ENCODE results near the gene MAN2A1.

DNA sequence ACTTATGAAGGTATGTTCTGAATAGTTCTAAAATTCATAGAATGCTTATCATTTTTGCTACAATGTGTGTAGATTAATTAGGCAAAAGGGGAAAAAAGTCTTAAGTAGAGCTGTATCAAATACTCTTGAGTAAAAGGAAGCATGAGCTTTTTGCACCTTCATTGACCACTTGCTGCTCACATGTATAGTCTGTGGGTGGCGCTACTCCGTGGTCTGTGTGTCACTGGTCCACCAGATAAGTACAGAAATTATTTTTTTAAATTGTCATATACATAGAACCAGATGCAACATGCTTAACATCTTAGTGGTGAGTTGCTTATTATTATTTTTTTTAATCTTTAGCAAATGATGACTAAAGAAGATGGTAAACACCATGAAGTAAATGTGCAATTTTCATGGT is 130.2 kb downstream of the MAN2A1 start:
- TF ChIP-seq, protein P1, sequence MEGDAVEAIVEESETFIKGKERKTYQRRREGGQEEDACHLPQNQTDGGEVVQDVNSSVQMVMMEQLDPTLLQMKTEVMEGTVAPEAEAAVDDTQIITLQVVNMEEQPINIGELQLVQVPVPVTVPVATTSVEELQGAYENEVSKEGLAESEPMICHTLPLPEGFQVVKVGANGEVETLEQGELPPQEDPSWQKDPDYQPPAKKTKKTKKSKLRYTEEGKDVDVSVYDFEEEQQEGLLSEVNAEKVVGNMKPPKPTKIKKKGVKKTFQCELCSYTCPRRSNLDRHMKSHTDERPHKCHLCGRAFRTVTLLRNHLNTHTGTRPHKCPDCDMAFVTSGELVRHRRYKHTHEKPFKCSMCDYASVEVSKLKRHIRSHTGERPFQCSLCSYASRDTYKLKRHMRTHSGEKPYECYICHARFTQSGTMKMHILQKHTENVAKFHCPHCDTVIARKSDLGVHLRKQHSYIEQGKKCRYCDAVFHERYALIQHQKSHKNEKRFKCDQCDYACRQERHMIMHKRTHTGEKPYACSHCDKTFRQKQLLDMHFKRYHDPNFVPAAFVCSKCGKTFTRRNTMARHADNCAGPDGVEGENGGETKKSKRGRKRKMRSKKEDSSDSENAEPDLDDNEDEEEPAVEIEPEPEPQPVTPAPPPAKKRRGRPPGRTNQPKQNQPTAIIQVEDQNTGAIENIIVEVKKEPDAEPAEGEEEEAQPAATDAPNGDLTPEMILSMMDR (IDR thresholded peaks at IDR 0.05), result no peak
- no peak for TF ChIP-seq POLR2A (IDR thresholded peaks at IDR 0.05)
